Subcutaneous adipose tissue (tissue), 4 donors: ENCODE data around the gene NTRK1. TPM values are rescaled to one million over a fixed set of nuclear protein-coding genes. Genes with fewer than 3 reads are reported as not detected.

Experiments used
- CTCF ChIP-seq: fragments of 450-650 bp; IDR thresholded peaks from one replicate; pipeline ENCODE4 v1.5.1; 2016; ENCODE audit warnings: low read depth, mild to moderate bottlenecking, control low read depth, antibody characterized with exemption, moderate library complexity
- total RNA-seq, 4 donors: library from RNA; depleted of rRNA; stranded (reverse); fragments of >200 nt; gene quantifications; one replicate each; pipeline ENCODE4 v1.1.0, GENCODE V29; 2016

Gene NTRK1
- total RNA-seq, 4 donors from 2014 or later, result 0.49 to 0.85 TPM; not detected in 2

- no peak for TF ChIP-seq CTCF
These were observed 51.1 kb downstream of the NTRK1 start for GRCh38 chr1:156911577-156912298.

- TF ChIP-seq CTCF, result no peak
These were observed 51.6 kb downstream of the NTRK1 start for GRCh38 chr1:156912310-156912709.

- no peak for TF ChIP-seq CTCF
These were observed 52.5 kb downstream of the NTRK1 start for GRCh38 chr1:156912861-156913808.

GRCh38 chr1:156913809-156914387, 53.2 kb downstream of the NTRK1 start:
- no peak for TF ChIP-seq CTCF

GRCh38 chr1:156914440-156914856, 53.8 kb downstream of the NTRK1 start:
- TF ChIP-seq CTCF, result no peak

GRCh38 chr1:156920233-156921052, 59.8 kb downstream of the NTRK1 start, which contains the start of gene LRRC71:
TSS of gene LRRC71 (plus strand) at chr1:156920632. CDS start at chr1:156920804, 172 bp downstream.
- no peak for TF ChIP-seq CTCF
